CD4-positive, alpha-beta memory T cell (primary cell): ENCODE results near the gene ZNF530. TPM values are rescaled to one million over a fixed set of nuclear protein-coding genes. Genes with fewer than 3 reads are reported as not detected.

Source experiments
- CTCF ChIA-PET: fragments of 350-600 bp; sonication (Branson Sonifier 250); formaldehyde crosslinking; loops from one replicate; lab custom pipeline; 2021; ENCODE audit warnings: inconsistent platforms; ENCODE audit not compliant: partially characterized antibody; lab: Charles Lee
- POLR2A ChIA-PET: fragments of 350-600 bp; sonication (Branson Sonifier 250); formaldehyde crosslinking; loops from one replicate; lab custom pipeline; 2021; ENCODE audit not compliant: partially characterized antibody; lab: Charles Lee
- DNase-seq, 5 donors: peaks; one replicate each; pipeline versions ENCODE4 v3.0.0 to v3.0.0-alpha.2; 2020 to 2022; ENCODE audit warnings: mixed read lengths in 1 of 5
- H3K27ac ChIP-seq: one replicate; pipeline ENCODE4 v1.7.0; 2013; ENCODE audit warnings: low read depth, low read length
- H3K27me3 ChIP-seq: 2 replicates; pipeline ENCODE4 v1.7.0; 2013; ENCODE audit warnings: mild to moderate bottlenecking, low read length, moderate library complexity; ENCODE audit not compliant: insufficient read depth
- H3K36me3 ChIP-seq: 2 replicates; pipeline ENCODE4 v1.7.0; 2013; ENCODE audit warnings: mild to moderate bottlenecking, low read length, moderate library complexity; ENCODE audit not compliant: insufficient read depth
- H3K4me1 ChIP-seq: 2 replicates; pipeline ENCODE4 v1.7.0; 2013; ENCODE audit warnings: mild to moderate bottlenecking, low read length, moderate library complexity; ENCODE audit not compliant: insufficient read depth
- H3K4me3 ChIP-seq, 2 donors: one replicate each; pipeline ENCODE4 v1.7.0; 2013; ENCODE audit warnings: low read length in 2 of 2, mild to moderate bottlenecking in 1 of 2
- H3K9me3 ChIP-seq, 2 donors: one replicate each; pipeline ENCODE4 v1.7.0; 2013; ENCODE audit warnings: low read length in 2 of 2, control low read depth in 1 of 2; ENCODE audit not compliant: control insufficient read depth in 1 of 2
- H3K27ac Mint-ChIP-seq, 7 donors: one replicate each; pipeline ENCODE4 v1.8.0; 2020 to 2021; ENCODE audit warnings: mixed read lengths in 7 of 7, mild to moderate bottlenecking in 6 of 7, inconsistent platforms in 3 of 7, moderate library complexity in 3 of 7
- H3K27me3 Mint-ChIP-seq, 2 donors: one replicate each; pipeline ENCODE4 v1.8.0; 2020 to 2021; ENCODE audit warnings: mixed read lengths in 2 of 2
- H3K36me3 Mint-ChIP-seq, 2 donors: one replicate each; pipeline ENCODE4 v1.8.0; 2020 to 2021; ENCODE audit warnings: mixed read lengths in 2 of 2, inconsistent platforms in 1 of 2, mild to moderate bottlenecking in 1 of 2
- H3K4me1 Mint-ChIP-seq, 4 donors: one replicate each; pipeline ENCODE4 v1.8.0; 2020 to 2021; ENCODE audit warnings: mixed read lengths in 4 of 4, mild to moderate bottlenecking in 1 of 4
- H3K4me3 Mint-ChIP-seq, 8 donors: one replicate each; pipeline ENCODE4 v1.8.0; 2020 to 2021; ENCODE audit warnings: mixed read lengths in 8 of 8, mild to moderate bottlenecking in 7 of 8, moderate library complexity in 6 of 8, inconsistent platforms in 3 of 8
- H3K9me3 Mint-ChIP-seq, 8 donors: one replicate each; pipeline ENCODE4 v1.8.0; 2020 to 2021; ENCODE audit warnings: mixed read lengths in 8 of 8, mild to moderate bottlenecking in 5 of 8, inconsistent platforms in 3 of 8, moderate library complexity in 1 of 8
- intact Hi-C: fragments of 100-400 bp; cut with micrococcal nuclease; formaldehyde crosslinking; loops from one replicate; pipeline ENCODE4 v1.15.1; 2023
- polyA plus RNA-seq, 2 donors: library from polyadenylated mRNA; unstranded; fragments of 300-500 nt; fragmentation: Illumina TruSeq; gene quantifications; one replicate each; pipeline ENCODE4 v1.2.3, GENCODE V29; 2021
- total RNA-seq, 2 experiments: library from RNA; stranded (reverse); gene quantifications; one replicate each; pipeline ENCODE4 v1.2.3, GENCODE V29; 2021

ZNF530 gene
- total and polyA plus RNA-seq, 4 experiments from 2014 or later, result 6.8 to 10.9 (median 9.9) TPM

DNA sequence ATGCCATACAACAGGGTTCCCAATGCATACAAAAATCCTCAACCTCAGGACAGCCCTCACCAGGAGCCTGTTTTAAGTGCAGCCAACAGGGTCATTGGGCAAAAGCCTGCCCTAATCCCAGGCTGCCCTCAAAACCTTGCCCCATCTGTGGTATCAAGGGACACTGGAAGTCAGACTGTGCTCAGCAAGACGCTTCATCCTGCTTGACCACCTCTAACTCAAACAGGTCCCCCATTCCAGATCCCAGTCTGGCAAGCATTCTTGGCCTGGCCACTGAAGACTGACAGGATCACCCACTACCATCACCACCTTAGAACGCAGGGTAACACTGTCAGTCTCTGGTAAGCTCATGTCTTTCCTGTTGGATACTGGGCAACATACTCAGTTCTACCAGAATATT, 54.0 kb downstream of the ZNF530 start:
- CTCF ChIA-PET, result no interaction called here
- H3K4me3 Mint-ChIP-seq, result no peak overlapping the region

DNA sequence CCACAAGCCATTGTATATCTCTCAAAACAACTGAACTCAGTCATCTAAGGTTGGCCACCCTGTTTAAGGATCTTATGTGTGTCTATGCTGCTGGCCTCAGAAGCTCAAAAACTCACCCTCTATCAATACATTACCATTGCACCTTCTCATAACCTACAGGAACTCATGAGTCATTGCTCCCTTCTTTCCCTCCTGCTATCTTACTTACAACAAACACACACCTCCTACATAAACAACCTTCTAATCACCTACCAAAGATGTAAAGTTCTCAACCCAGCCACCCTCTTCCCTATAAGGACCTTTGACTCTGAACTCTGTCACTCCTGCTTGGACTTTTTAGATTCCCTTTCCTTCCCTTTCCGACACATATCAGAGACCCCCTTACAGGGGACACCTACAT, 55.8 kb downstream of the ZNF530 start:
- ChIA-PET CTCF (no interaction called here), POLR2A (interaction anchor here (0.6 kb wide), 1 partner anchor 9 kb away, joined by 3 read pairs; no protein-coding TSS in a partner anchor)
- Mint-ChIP-seq H3K36me3 (peaks cover 16 to 25% of the 10 kb centered on the region in 2 donors), H3K27me3 (peaks cover 18 to 29% of the 10 kb centered on the region in 2 donors), H3K27ac (peak overlapping the region in 1 of 7 donors; percentile 6), H3K4me1 (peaks cover 5 to 11% (median 8%) of the 10 kb centered on the region in 4 donors), H3K4me3 (no peak overlapping the region), H3K9me3 (peaks cover 16 to 65% (median 53%) of the 10 kb centered on the region in 8 donors)
- Histone ChIP-seq H3K4me1 (no peaks in the 10 kb centered on the region), H3K9me3 (no peaks in the 10 kb centered on the region), H3K4me3 (no peak overlapping the region), H3K36me3 (no peaks in the 10 kb centered on the region), H3K27ac (no peak overlapping the region), H3K27me3 (no peaks in the 10 kb centered on the region)
- intact Hi-C loops, result no loop called here
- DNase-seq, result no peak

More for the DNA sequence above, 54.0 kb downstream of the ZNF530 start:
- peaks cover 14 to 22% of the 10 kb centered on the region in 2 donors for H3K27me3 Mint-ChIP-seq
- no peak overlapping the region for H3K27ac Mint-ChIP-seq
- DNase-seq, result no peak
- H3K4me1 Mint-ChIP-seq, result peaks cover 5 to 11% (median 8%) of the 10 kb centered on the region in 4 donors
- Histone ChIP-seq H3K27me3 (no peaks in the 10 kb centered on the region), H3K4me1 (no peaks in the 10 kb centered on the region), H3K36me3 (no peaks in the 10 kb centered on the region), H3K27ac (no peak overlapping the region), H3K9me3 (no peaks in the 10 kb centered on the region), H3K4me3 (no peak overlapping the region)
- H3K36me3 Mint-ChIP-seq, result peaks cover 16 to 28% of the 10 kb centered on the region in 2 donors
- intact Hi-C loops, result no loop called here
- peaks cover 18 to 74% (median 59%) of the 10 kb centered on the region in 8 donors for H3K9me3 Mint-ChIP-seq
- POLR2A ChIA-PET, result no interaction called here

DNA sequence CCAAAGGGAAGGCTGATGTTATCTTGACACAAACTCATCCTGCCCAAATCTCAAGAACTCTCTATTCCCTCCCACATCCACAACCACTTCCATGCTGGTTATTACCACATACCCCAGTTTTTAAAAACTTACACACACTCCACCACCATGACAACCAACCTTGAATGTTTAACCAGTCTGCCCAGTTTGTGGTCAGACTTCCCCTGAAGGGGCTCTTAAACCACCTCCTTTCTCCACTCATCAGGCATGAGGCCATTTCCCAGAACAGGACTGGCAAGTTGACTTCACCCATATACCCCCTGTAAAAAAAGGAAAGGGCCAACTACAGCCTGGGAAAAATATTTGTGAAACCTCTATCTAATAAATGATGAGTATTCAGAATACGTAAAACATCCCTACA, 56.7 kb downstream of the ZNF530 start:
- H3K9me3 Mint-ChIP-seq, result peaks cover 15 to 66% (median 49%) of the 10 kb centered on the region in 8 donors
- CTCF ChIA-PET, result no interaction called here

More for the DNA sequence above, 56.7 kb downstream of the ZNF530 start:
- H3K4me3 ChIP-seq, result no peak overlapping the region
- no peaks in the 10 kb centered on the region for H3K9me3 ChIP-seq
- Mint-ChIP-seq H3K36me3 (peaks cover 15 to 23% of the 10 kb centered on the region in 2 donors), H3K27ac (no peak overlapping the region), H3K4me3 (no peak overlapping the region), H3K27me3 (peaks cover 21 to 36% of the 10 kb centered on the region in 2 donors), H3K4me1 (peaks cover 3 to 8% (median 6%) of the 10 kb centered on the region in 4 donors)
- no peak for DNase-seq
- H3K36me3 ChIP-seq, result no peaks in the 10 kb centered on the region
- intact Hi-C loops, result no loop called here
- H3K27me3 ChIP-seq, result no peaks in the 10 kb centered on the region
- no peak overlapping the region for H3K27ac ChIP-seq
- POLR2A ChIA-PET, result no interaction called here
- H3K4me1 ChIP-seq, result no peaks in the 10 kb centered on the region

Other genes with a start within 250 kb of the ZNF530 start
- gene ZNF304, start 248.6 kb upstream of the ZNF530 start, total RNA-seq, result 10 to 100 TPM; 13.3 to 13.6 TPM
- 1 to 10 TPM in 1 of 2 donors, under 1 TPM in 1; 0.43 to 4.1 TPM for gene ZNF304, start 248.6 kb upstream of the ZNF530 start, polyA plus RNA-seq
- 10 to 100 TPM; 11.0 to 12.1 TPM for gene TRAPPC2B, start 236.3 kb upstream of the ZNF530 start, total RNA-seq
- gene TRAPPC2B, start 236.3 kb upstream of the ZNF530 start, polyA plus RNA-seq, result 10 to 100 TPM; 27.4 to 31.0 TPM
- 10 to 100 TPM in 1 of 2 experiments, 1 to 10 TPM in 1; 6.5 to 10.8 TPM for gene ZNF547, start 236.3 kb upstream of the ZNF530 start, total RNA-seq
- gene ZNF547, start 236.3 kb upstream of the ZNF530 start, polyA plus RNA-seq, result 1 to 10 TPM in 1 of 2 donors, under 1 TPM in 1; 0.56 to 1.8 TPM
- 100 to 1,000 TPM in 1 of 2 experiments, 10 to 100 TPM in 1; 85.4 to 103 TPM for gene ZNF548, start 210.0 kb upstream of the ZNF530 start, total RNA-seq
- gene ZNF548, start 210.0 kb upstream of the ZNF530 start, polyA plus RNA-seq, result 10 to 100 TPM; 14.1 to 14.8 TPM
- gene ZNF17, start 188.7 kb upstream of the ZNF530 start, total RNA-seq, result 10 to 100 TPM; 28.3 to 29.9 TPM
- 1 to 10 TPM; 3.6 to 9.5 TPM for gene ZNF17, start 188.7 kb upstream of the ZNF530 start, polyA plus RNA-seq
- gene ZNF749, start 164.6 kb upstream of the ZNF530 start, total RNA-seq, result 10 to 100 TPM; 14.8 to 15.2 TPM
- 10 to 100 TPM in 1 of 2 donors, 1 to 10 TPM in 1; 5.9 to 21.4 TPM for gene ZNF749, start 164.6 kb upstream of the ZNF530 start, polyA plus RNA-seq
- gene VN1R1, start 142.7 kb upstream of the ZNF530 start, total RNA-seq, result under 1 TPM; 0.36 to 0.76 TPM
- not detected for gene VN1R1, start 142.7 kb upstream of the ZNF530 start, polyA plus RNA-seq
- 10 to 100 TPM; 12.8 to 17.4 TPM for gene ZNF772, start 122.3 kb upstream of the ZNF530 start, total RNA-seq
- gene ZNF772, start 122.3 kb upstream of the ZNF530 start, polyA plus RNA-seq, result 1 to 10 TPM; 2.0 to 2.8 TPM
- gene ZNF419, start 112.1 kb upstream of the ZNF530 start, total RNA-seq, result 10 to 100 TPM; 25.3 to 28.4 TPM
- 10 to 100 TPM in 1 of 2 donors, 1 to 10 TPM in 1; 7.5 to 11.7 TPM for gene ZNF419, start 112.1 kb upstream of the ZNF530 start, polyA plus RNA-seq
- 10 to 100 TPM; 25.3 to 28.7 TPM for gene ZNF773, start 99.9 kb upstream of the ZNF530 start, total RNA-seq
- gene ZNF773, start 99.9 kb upstream of the ZNF530 start, polyA plus RNA-seq, result 10 to 100 TPM in 1 of 2 donors, 1 to 10 TPM in 1; 5.2 to 15.2 TPM
- gene ZNF549, start 72.5 kb upstream of the ZNF530 start, total RNA-seq, result 10 to 100 TPM; 20.5 to 21.8 TPM
- 1 to 10 TPM; 8.0 to 9.0 TPM for gene ZNF549, start 72.5 kb upstream of the ZNF530 start, polyA plus RNA-seq
- gene ZNF550, start 40.0 kb upstream of the ZNF530 start, total RNA-seq, result 10 to 100 TPM; 37.0 to 37.8 TPM
- 1 to 10 TPM; 5.4 to 9.8 TPM for gene ZNF550, start 40.0 kb upstream of the ZNF530 start, polyA plus RNA-seq
- gene ZNF416, start 21.0 kb upstream of the ZNF530 start, total RNA-seq, result 10 to 100 TPM; 12.0 to 13.9 TPM
- 1 to 10 TPM; 4.6 to 8.4 TPM for gene ZNF416, start 21.0 kb upstream of the ZNF530 start, polyA plus RNA-seq
- gene ZIK1, start 15.7 kb upstream of the ZNF530 start, total RNA-seq, result 10 to 100 TPM; 11.1 to 11.3 TPM
- 1 to 10 TPM; 6.9 to 8.3 TPM for gene ZIK1, start 15.7 kb upstream of the ZNF530 start, polyA plus RNA-seq
- 10 to 100 TPM; 32.1 to 32.3 TPM for gene ZNF134, start 14.4 kb downstream of the ZNF530 start, total RNA-seq
- gene ZNF134, start 14.4 kb downstream of the ZNF530 start, polyA plus RNA-seq, result 10 to 100 TPM in 1 of 2 donors, 1 to 10 TPM in 1; 8.9 to 12.7 TPM
- gene ZNF211, start 33.3 kb downstream of the ZNF530 start, total RNA-seq, result 10 to 100 TPM; 48.7 to 53.3 TPM
- gene ZNF211, start 33.3 kb downstream of the ZNF530 start, polyA plus RNA-seq, result 10 to 100 TPM; 19.6 to 26.0 TPM
- not detected for gene ZSCAN4, start 69.0 kb downstream of the ZNF530 start, total RNA-seq
- not detected for gene ZSCAN4, start 69.0 kb downstream of the ZNF530 start, polyA plus RNA-seq
- 10 to 100 TPM; 17.7 to 17.9 TPM for gene ZNF551, start 82.1 kb downstream of the ZNF530 start, total RNA-seq
- gene ZNF551, start 82.1 kb downstream of the ZNF530 start, polyA plus RNA-seq, result 1 to 10 TPM; 6.8 to 9.5 TPM
- 1 to 10 TPM; 6.7 to 7.2 TPM for gene ZNF154, start 109.3 kb downstream of the ZNF530 start, total RNA-seq
- gene ZNF154, start 109.3 kb downstream of the ZNF530 start, polyA plus RNA-seq, result 1 to 10 TPM in 1 of 2 donors, not detected in 1; 2.4 TPM
- gene ZNF671, start 127.7 kb downstream of the ZNF530 start, total RNA-seq, result 10 to 100 TPM; 32.3 to 33.0 TPM
- 10 to 100 TPM; 18.1 to 24.0 TPM for gene ZNF671, start 127.7 kb downstream of the ZNF530 start, polyA plus RNA-seq
- 10 to 100 TPM; 38.9 to 40.9 TPM for gene ZNF776, start 146.9 kb downstream of the ZNF530 start, total RNA-seq
- gene ZNF776, start 146.9 kb downstream of the ZNF530 start, polyA plus RNA-seq, result 1 to 10 TPM; 3.3 to 5.7 TPM
- gene ZNF586, start 169.8 kb downstream of the ZNF530 start, total RNA-seq, result 10 to 100 TPM; 46.4 to 51.7 TPM
- 10 to 100 TPM; 15.0 to 23.8 TPM for gene ZNF586, start 169.8 kb downstream of the ZNF530 start, polyA plus RNA-seq
- 10 to 100 TPM; 17.9 to 21.0 TPM for gene ZNF552, start 215.0 kb downstream of the ZNF530 start, total RNA-seq
- 1 to 10 TPM; 5.5 to 9.3 TPM for gene ZNF552, start 215.0 kb downstream of the ZNF530 start, polyA plus RNA-seq
- gene ZNF587B, start 230.4 kb downstream of the ZNF530 start, total RNA-seq, result 10 to 100 TPM; 28.4 to 29.0 TPM
- gene ZNF587B, start 230.4 kb downstream of the ZNF530 start, polyA plus RNA-seq, result 1 to 10 TPM in 1 of 2 donors, under 1 TPM in 1; 0.27 to 2.2 TPM
- gene ZNF587, start 250.0 kb downstream of the ZNF530 start, total RNA-seq, result 10 to 100 TPM; 58.5 to 62.8 TPM
- 1 to 10 TPM; 2.7 to 7.8 TPM for gene ZNF587, start 250.0 kb downstream of the ZNF530 start, polyA plus RNA-seq